Epithelial cell of prostate (primary cell): ENCODE data around the gene ATP11A.
"Not testable (repeated sequence)": the region's sequence is repeated elsewhere in the genome, so short reads cannot be mapped to it uniquely, and the experiment has no call there.

Experiments
- DNase-seq: peaks from one replicate; pipeline ENCODE4 v3.0.0-alpha.2; 2011; ENCODE audit warnings: low read depth, low spot score
- H3K27ac ChIP-seq: fragments of 450-650 bp; 2 replicates; pipeline ENCODE4 v1.5.1; 2017; ENCODE audit warnings: mild to moderate bottlenecking

The ATP11A gene

GRCh38 chr13:112669881-112670499, 19.8 kb upstream of the ATP11A start:
- no peak for DNase-seq
- no peak overlapping the region for H3K27ac ChIP-seq

GRCh38 chr13:112670864-112671263, 19.0 kb upstream of the ATP11A start:
- DNase-seq = no peak
- H3K27ac ChIP-seq = no peak overlapping the region

- no peak overlapping the region for H3K27ac ChIP-seq
- no peak for DNase-seq
Observed at GRCh38 chr13:112671359-112671758, 18.5 kb upstream of the ATP11A start.

- no peak overlapping the region for H3K27ac ChIP-seq
- no peak for DNase-seq
Observed at GRCh38 chr13:112672651-112673284, 17.1 kb upstream of the ATP11A start.

- H3K27ac ChIP-seq = no peak overlapping the region
- DNase-seq = no peak
Observed at GRCh38 chr13:112674412-112675365, 15.1 kb upstream of the ATP11A start.

GRCh38 chr13:112675366-112675756, 14.5 kb upstream of the ATP11A start:
- H3K27ac ChIP-seq = no peak overlapping the region
- DNase-seq = no peak

GRCh38 chr13:112677421-112677962, 12.3 kb upstream of the ATP11A start:
- DNase-seq, H3K27ac ChIP-seq: not testable (repeated sequence)

- no peak for DNase-seq
- H3K27ac ChIP-seq = no peak overlapping the region
Observed at GRCh38 chr13:112679381-112679780, 10.5 kb upstream of the ATP11A start.

GRCh38 chr13:112679932-112680677, 9.7 kb upstream of the ATP11A start:
- DNase-seq = no peak
- no peak overlapping the region for H3K27ac ChIP-seq

GRCh38 chr13:112680741-112681360, 9.0 kb upstream of the ATP11A start:
- no peak for DNase-seq
- no peak overlapping the region for H3K27ac ChIP-seq

GRCh38 chr13:112683581-112683980, 6.3 kb upstream of the ATP11A start:
- H3K27ac ChIP-seq = no peak overlapping the region
- no peak for DNase-seq

- no peak overlapping the region for H3K27ac ChIP-seq
- no peak for DNase-seq
Observed at GRCh38 chr13:112684071-112684845, 5.6 kb upstream of the ATP11A start.

- not testable (repeated sequence) for DNase-seq, H3K27ac ChIP-seq
Observed at GRCh38 chr13:112685189-112685805, 4.5 kb upstream of the ATP11A start.

- no peak overlapping the region for H3K27ac ChIP-seq
- DNase-seq = no peak
Observed at GRCh38 chr13:112685896-112686295, 3.9 kb upstream of the ATP11A start.

- no peak overlapping the region for H3K27ac ChIP-seq
- DNase-seq = no peak
Observed at GRCh38 chr13:112686364-112686763, 3.5 kb upstream of the ATP11A start.

- H3K27ac ChIP-seq = no peak overlapping the region
Observed at GRCh38 chr13:112686987-112687386, 2.9 kb upstream of the ATP11A start.

GRCh38 chr13:112687836-112688559, 1.8 kb upstream of the ATP11A start:
- DNase-seq = no peak
- no peak overlapping the region for H3K27ac ChIP-seq

More at GRCh38 chr13:112686987-112687386, 2.9 kb upstream of the ATP11A start:
- DNase-seq = no peak
